Activated T-helper 17 cell treated with anti-CD3 and anti-CD28 coated beads, Interleukin-2, amount 50 U/mL, for 72 hours (primary cell): ENCODE measurements around the gene HIBADH. TPM values are rescaled to one million over a fixed set of nuclear protein-coding genes. Genes with fewer than 3 reads are reported as not detected.
"Not testable (repeated sequence)": the region's sequence is repeated elsewhere in the genome, so short reads cannot be mapped to it uniquely, and the experiment has no call there.

Source experiments
- ATAC-seq: fragments of 150-1000 bp; cut with Tn5 transposase; replicated peaks from 2 replicates; pipeline ENCODE4 v1.10.0; 2021; ENCODE audit warnings: mild to moderate bottlenecking, moderate library complexity
- H3K27ac Mint-ChIP-seq: one replicate; pipeline ENCODE4 v1.8.0; 2022; ENCODE audit warnings: mixed read lengths
- H3K27me3 Mint-ChIP-seq: one replicate; pipeline ENCODE4 v1.8.0; 2022; ENCODE audit warnings: mixed read lengths
- H3K36me3 Mint-ChIP-seq: one replicate; pipeline ENCODE4 v1.8.0; 2022; ENCODE audit warnings: low read depth, mild to moderate bottlenecking, mixed read lengths
- H3K4me1 Mint-ChIP-seq: one replicate; pipeline ENCODE4 v1.8.0; 2022; ENCODE audit warnings: mixed read lengths
- H3K4me3 Mint-ChIP-seq: one replicate; pipeline ENCODE4 v1.8.0; 2022; ENCODE audit warnings: mild to moderate bottlenecking, mixed read lengths
- H3K9me3 Mint-ChIP-seq: one replicate; pipeline ENCODE4 v1.8.0; 2022; ENCODE audit warnings: mixed read lengths
- total RNA-seq, 2 donors: library from RNA; stranded (reverse); gene quantifications; one replicate each; pipeline ENCODE4 v1.2.3, GENCODE V29; 2022

Gene HIBADH
- total RNA-seq, 2 donors from 2014 or later = 12.0 to 12.1 TPM

DNA sequence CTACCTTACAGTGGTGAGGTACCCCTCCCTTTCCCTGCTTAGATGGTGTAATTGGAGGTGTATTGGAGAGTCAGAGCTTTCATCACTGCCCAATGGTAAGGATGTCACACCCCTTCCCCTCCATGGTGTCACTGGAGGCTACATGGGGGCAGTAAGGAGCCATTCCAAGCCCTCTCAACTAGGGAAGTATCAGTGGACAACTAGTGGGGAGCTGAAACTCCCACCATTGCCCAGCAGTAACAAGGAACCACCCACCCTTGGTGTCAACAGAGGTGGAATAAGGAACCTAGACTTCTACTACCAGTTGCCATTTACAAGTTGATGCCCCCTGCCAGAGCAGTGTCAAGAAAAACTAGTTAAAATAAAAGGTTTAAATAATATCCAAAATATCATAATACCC lies 2.8 kb upstream of the HIBADH start:
- Mint-ChIP-seq H3K4me1 (peaks cover 4% of the 10 kb centered on the region), H3K9me3 (no peaks in the 10 kb centered on the region), H3K36me3 (no peaks in the 10 kb centered on the region), H3K27ac (no peak overlapping the region), H3K4me3 (no peak overlapping the region), H3K27me3 (no peaks in the 10 kb centered on the region)
- no peak for ATAC-seq

DNA sequence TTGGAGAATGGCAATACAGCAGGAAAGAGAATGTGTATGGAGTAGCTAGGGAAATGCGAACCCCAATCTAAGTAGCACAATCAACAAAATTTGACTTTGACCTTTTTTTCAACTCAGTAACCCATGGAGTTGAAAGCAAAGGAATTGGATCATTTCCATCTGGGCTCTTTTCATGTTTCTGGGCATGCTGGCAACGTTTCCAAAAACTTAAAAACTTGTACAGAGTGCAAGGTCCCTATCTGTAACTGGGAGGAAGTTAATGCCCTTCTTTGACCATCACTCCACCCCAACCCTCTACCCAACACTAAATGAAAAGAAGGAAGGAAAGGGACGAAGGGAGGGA lies 1.3 kb upstream of the HIBADH start:
- ATAC-seq = no peak
- Mint-ChIP-seq H3K27ac (peak overlapping the region; percentile 87), H3K36me3 (no peaks in the 10 kb centered on the region), H3K9me3 (no peaks in the 10 kb centered on the region), H3K4me3 (peak overlapping the region; percentile 85), H3K4me1 (peaks cover 4% of the 10 kb centered on the region), H3K27me3 (no peaks in the 10 kb centered on the region)

DNA sequence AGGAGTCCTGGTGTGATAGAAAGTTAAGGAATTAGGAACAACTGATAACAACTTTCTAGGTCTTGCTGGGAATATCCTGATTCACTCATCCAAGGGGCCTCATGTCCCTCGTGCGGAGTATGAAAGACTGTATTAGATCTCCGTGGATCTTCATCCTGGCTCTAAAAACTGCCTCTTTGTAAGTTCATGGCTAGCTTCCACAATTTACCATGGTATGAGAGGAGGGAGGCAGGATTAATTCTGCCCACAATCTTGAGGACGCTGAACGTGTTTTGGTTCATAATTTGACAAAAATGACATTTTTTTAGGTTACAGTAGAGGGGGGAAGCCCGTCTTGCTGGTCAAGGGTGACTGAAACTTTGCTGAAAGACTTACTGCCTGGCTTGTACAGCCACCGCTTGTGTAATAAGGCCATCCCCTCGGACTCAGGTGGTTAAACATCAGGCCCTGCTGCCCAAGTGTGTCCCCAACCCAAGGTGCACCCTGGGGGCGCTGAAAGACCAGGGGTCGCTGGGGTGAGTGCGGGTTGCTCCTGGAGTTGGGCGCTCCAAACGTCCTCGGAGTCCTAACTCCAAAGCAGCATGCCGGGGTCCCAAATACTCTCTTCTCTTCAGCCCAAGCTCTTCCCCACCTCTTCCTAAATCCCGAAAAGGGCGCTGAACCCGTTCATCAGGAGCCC lies 733 bp downstream of the HIBADH start:
- ATAC-seq = no peak
- no peaks in the 10 kb centered on the region for H3K36me3 Mint-ChIP-seq
- H3K4me3 Mint-ChIP-seq = peak overlapping the region; percentile 85
- no peaks in the 10 kb centered on the region for H3K9me3 Mint-ChIP-seq
- no peaks in the 10 kb centered on the region for H3K27me3 Mint-ChIP-seq
- H3K4me1 Mint-ChIP-seq = peaks cover 4% of the 10 kb centered on the region
- H3K27ac Mint-ChIP-seq = peak overlapping the region; percentile 87

DNA sequence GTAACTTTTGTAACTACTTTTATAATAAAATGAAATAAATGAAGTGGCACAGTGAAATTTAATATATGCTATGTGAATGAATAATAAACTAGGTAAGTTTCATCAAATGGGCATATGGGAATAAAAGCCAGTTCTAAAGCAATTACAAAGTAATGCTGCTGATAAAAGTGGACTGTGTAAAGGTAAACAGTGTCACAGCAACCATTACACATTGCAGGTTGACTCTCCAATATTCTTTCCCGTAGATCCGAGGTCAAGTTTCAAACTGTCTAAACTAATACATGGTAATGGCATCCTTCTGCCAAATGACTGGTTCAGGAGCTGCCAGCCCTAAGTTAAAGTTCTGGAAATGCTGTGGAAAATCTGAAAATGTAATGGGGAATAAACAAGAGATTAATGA lies 6.0 kb downstream of the HIBADH start:
- Mint-ChIP-seq H3K36me3 (no peaks in the 10 kb centered on the region), H3K27me3 (no peaks in the 10 kb centered on the region), H3K27ac (peak overlapping the region; percentile 2), H3K9me3 (no peaks in the 10 kb centered on the region), H3K4me1 (peaks cover 4% of the 10 kb centered on the region), H3K4me3 (no peak overlapping the region)
- no peak for ATAC-seq

DNA sequence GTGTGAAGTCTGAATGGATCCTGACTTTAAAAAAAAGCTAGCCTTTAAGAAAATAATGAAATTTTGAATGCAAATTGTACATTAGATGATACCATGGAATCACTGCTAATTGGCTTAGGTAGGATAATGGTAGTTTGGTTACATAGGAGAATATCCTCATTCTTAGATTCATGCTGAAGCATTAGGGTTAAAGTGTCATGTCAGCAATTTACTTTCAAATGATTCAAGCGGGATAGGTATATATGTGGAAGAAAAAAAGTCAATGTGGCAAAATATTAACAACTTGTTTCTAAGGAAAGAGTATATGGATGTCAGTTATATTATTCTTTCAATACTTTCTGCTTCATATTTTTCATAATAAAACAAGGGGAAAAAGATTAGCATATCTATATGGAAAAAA lies 7.5 kb downstream of the HIBADH start:
- no peak overlapping the region for H3K4me3 Mint-ChIP-seq
- no peak for ATAC-seq
- H3K9me3 Mint-ChIP-seq = no peaks in the 10 kb centered on the region
- no peaks in the 10 kb centered on the region for H3K4me1 Mint-ChIP-seq
- H3K36me3 Mint-ChIP-seq = no peaks in the 10 kb centered on the region
- H3K27ac Mint-ChIP-seq = no peak overlapping the region
- H3K27me3 Mint-ChIP-seq = no peaks in the 10 kb centered on the region

DNA sequence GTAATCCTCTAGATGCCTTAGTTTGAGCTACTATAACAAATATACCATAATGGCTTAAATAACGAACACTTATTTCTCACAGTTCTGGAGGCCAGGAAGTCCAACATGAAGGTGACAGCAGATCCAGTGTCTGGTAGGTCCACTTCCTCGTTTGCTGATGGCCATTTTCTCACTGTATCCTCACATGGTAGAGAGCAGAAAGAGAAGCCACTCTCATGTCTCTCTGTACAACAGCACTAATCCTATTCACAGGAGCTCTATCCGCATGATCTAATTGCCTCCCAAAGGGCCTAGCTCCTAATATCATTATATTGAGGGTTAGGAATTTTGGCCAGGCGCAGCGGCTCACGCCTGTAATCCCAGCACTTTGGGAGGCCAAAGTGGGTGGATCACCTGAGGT lies 10.2 kb downstream of the HIBADH start:
- Mint-ChIP-seq H3K4me1 (no peaks in the 10 kb centered on the region), H3K27ac (no peak overlapping the region), H3K36me3 (peaks cover 18% of the 10 kb centered on the region), H3K9me3 (no peaks in the 10 kb centered on the region), H3K27me3 (no peaks in the 10 kb centered on the region), H3K4me3 (no peak overlapping the region)
- no peak for ATAC-seq

DNA sequence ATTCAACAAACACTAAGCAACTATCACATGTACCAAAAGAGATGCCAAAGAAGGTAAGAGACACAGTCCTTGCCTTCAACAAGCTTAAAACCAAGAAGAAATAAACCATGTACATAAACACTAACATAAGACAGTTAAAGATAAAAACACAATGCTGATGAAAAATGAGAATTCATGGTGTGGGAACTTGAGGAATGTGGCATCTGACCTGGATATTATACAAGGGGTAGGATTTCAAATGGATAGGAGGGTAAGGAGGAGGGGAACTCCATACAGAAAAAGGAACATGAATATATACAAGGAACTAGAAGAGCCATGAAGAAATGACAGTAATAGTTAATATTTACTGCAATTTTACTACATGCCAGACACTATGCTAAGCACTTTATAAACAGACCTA lies 11.0 kb downstream of the HIBADH start:
- no peak for ATAC-seq

DNA sequence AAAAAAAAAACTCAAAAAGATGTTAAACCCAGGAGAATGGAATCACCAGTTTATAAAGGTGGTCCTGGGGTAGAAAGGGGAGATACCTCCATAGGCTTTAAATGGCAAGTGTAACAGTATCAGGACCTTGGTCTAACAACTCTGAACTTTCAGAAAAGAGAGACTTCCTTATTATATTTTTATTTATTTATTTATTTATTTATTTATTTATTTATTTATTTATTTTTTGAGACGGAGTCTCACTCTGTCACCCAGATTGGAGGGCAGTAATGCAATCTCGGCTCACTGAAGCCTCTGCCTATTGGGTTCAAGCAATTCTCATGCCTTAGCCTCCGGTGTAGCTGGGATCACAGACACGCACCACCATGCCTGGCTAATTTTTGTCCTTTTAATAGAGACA lies 12.4 kb downstream of the HIBADH start:
- H3K36me3 Mint-ChIP-seq = peaks cover 21% of the 10 kb centered on the region
- no peaks in the 10 kb centered on the region for H3K9me3 Mint-ChIP-seq
- H3K27me3 Mint-ChIP-seq = no peaks in the 10 kb centered on the region
- H3K4me1 Mint-ChIP-seq = no peaks in the 10 kb centered on the region
- ATAC-seq = no peak
- no peak overlapping the region for H3K4me3 Mint-ChIP-seq
- H3K27ac Mint-ChIP-seq = no peak overlapping the region

More for the DNA sequence above, 11.0 kb downstream of the HIBADH start:
- H3K4me1 Mint-ChIP-seq = no peaks in the 10 kb centered on the region
- H3K9me3 Mint-ChIP-seq = no peaks in the 10 kb centered on the region
- no peak overlapping the region for H3K27ac Mint-ChIP-seq
- no peak overlapping the region for H3K4me3 Mint-ChIP-seq
- no peaks in the 10 kb centered on the region for H3K27me3 Mint-ChIP-seq
- H3K36me3 Mint-ChIP-seq = peaks cover 21% of the 10 kb centered on the region

DNA sequence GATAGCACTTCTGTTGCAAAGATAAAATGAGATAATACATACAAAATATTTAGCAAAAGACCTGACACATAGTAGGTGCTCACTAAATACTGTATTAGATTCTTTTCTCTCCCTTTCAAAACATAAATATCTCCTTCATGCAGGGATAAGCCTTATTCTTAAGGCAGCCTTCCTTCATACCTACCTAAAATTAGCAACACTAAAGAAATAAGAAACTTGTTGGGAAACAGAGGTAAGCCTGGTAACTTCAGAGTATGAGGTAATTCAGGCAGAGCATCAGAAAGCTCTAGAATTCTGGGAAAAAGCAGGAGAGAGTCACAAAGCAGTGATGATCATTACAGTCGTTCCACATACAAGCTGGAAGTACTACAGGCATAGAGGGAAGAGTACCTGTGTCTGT lies 15.2 kb downstream of the HIBADH start:
- no peaks in the 10 kb centered on the region for H3K4me1 Mint-ChIP-seq
- H3K4me3 Mint-ChIP-seq = no peak overlapping the region
- no peak for ATAC-seq
- no peaks in the 10 kb centered on the region for H3K27me3 Mint-ChIP-seq
- H3K9me3 Mint-ChIP-seq = no peaks in the 10 kb centered on the region
- peaks cover 21% of the 10 kb centered on the region for H3K36me3 Mint-ChIP-seq
- H3K27ac Mint-ChIP-seq = no peak overlapping the region

DNA sequence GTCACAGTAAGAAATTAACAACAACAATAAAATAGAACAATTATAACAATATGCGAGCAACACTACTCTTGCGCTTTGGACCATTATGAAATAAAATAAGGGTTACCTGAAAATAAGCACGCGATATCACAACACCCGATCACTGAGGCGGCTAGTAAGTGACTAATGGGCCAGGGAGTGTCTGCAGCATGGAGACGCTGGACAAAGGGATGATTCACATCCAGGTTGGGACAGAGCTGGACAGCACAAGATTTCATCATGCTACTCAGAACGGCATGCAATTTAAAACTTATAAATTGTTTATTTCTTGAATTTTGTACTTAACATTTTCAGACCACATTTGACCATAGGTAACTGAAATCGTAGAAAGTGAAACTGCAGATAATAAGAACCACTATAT lies 15.6 kb downstream of the HIBADH start:
- no peak overlapping the region for H3K4me3 Mint-ChIP-seq
- H3K4me1 Mint-ChIP-seq = no peaks in the 10 kb centered on the region
- H3K36me3 Mint-ChIP-seq = peaks cover 21% of the 10 kb centered on the region
- ATAC-seq = no peak
- H3K9me3 Mint-ChIP-seq = no peaks in the 10 kb centered on the region
- no peaks in the 10 kb centered on the region for H3K27me3 Mint-ChIP-seq
- H3K27ac Mint-ChIP-seq = no peak overlapping the region

DNA sequence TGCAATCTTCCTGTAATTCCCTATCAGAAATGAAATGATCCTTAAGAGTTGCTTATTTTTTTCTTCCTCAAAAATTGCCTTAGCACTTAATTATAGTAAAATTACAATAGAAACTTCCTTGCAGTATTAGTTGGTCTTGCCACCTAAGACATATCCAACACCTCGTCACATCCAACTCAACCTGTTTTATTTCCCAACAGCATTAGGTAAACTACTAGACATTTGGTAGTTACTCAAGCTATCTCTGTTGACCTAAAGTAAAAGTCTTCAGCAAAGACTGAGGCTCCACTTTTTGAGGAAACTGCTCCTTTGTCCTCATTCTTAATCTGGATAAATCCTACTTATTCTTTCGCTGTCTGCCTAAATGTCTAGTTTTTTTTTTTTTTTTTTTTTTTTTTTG lies 20.4 kb downstream of the HIBADH start:
- H3K9me3 Mint-ChIP-seq = no peaks in the 10 kb centered on the region
- no peak overlapping the region for H3K4me3 Mint-ChIP-seq
- peaks cover 10% of the 10 kb centered on the region for H3K36me3 Mint-ChIP-seq
- no peak overlapping the region for H3K27ac Mint-ChIP-seq
- H3K27me3 Mint-ChIP-seq = no peaks in the 10 kb centered on the region
- no peaks in the 10 kb centered on the region for H3K4me1 Mint-ChIP-seq
- no peak for ATAC-seq

DNA sequence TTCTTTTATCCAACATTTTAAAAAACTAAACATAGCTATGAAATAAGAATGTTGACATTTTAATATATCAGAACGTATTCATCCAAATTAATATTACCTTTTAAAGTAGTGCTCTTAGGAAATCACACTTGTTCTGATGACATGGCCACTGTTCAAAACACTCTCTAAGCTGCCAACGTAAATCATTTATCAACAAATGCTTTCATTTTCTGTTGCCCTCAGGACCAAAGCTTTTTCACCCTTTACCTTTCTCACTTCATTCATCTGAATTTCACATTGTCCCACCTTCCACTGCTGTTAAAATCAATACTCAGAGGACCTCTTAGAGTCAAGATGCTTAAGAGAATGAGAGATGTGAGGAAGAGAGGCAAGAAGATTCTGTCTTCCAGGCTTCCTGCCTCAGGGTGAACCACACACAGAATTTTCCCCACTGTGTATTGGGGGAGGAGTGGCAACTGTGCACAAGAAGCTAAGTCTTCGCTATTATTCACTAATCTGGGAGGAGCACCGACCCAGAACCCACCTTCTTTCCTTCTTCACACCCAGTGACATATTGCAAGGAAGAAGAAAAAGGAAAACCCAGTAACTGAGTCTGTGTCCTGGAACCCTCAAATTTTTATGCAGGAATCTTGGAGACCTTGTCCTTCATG lies 21.0 kb downstream of the HIBADH start:
- no peak for ATAC-seq
- Mint-ChIP-seq H3K9me3 (no peaks in the 10 kb centered on the region), H3K27me3 (no peaks in the 10 kb centered on the region), H3K36me3 (peaks cover 10% of the 10 kb centered on the region), H3K4me3 (no peak overlapping the region), H3K27ac (no peak overlapping the region), H3K4me1 (peaks cover 2% of the 10 kb centered on the region)

DNA sequence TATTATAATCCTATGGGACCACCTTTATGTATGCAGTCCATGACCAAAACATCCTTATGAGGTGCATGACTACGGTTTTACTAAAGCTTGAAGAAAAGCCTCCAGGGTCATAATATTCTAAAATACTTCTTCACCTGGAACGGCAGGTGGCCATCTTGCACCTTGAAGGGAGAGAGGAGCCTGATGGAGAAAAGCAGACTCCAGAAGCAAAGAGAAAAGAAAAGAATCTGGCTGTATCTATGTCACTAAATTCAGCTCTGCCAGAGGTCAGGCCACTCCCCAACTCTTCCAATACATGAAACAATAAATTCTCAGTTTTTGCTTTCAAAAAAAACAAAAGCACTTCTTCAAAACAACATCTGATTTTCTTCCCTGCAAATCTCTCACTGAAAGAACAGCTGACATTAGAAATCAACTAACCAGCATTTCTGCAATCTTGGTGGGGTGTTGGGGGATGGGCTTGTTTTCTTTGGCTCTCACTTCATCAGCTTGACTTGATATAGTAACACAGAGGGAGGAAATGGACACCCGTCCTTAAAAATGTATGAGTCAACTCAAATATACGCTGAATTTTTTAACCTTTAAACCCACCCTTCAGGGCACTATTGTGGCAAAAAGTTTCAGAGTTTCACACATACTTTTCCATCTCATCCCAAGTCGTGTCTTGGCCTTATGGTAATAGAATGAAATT lies 21.7 kb downstream of the HIBADH start:
- no peak overlapping the region for H3K27ac Mint-ChIP-seq

DNA sequence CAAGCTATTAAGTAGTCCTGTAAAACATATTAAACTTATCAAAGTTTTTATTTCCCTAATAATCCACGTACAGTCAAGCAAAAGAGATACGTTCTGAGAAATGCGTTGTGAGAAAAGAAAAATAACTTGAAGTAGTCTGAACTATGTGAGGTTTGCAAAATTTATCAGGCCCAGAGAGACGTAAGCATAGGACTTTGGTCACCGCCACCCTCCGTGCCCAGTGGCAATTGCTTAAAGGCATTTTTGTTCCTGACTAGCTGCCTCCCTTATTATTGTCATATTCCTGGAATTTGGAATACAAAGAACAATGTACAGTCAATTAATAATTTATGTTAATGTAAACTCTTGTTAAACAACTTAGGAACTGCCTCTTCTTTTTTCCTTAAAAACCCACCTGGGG lies 22.8 kb downstream of the HIBADH start:
- Mint-ChIP-seq H3K4me1 (peaks cover 6% of the 10 kb centered on the region), H3K27ac (no peak overlapping the region), H3K27me3 (no peaks in the 10 kb centered on the region), H3K36me3 (peaks cover 10% of the 10 kb centered on the region), H3K9me3 (no peaks in the 10 kb centered on the region), H3K4me3 (no peak overlapping the region)
- ATAC-seq = no peak

More for the DNA sequence above, 21.7 kb downstream of the HIBADH start:
- Mint-ChIP-seq H3K4me1 (peaks cover 6% of the 10 kb centered on the region), H3K4me3 (no peak overlapping the region), H3K36me3 (peaks cover 10% of the 10 kb centered on the region), H3K9me3 (no peaks in the 10 kb centered on the region), H3K27me3 (no peaks in the 10 kb centered on the region)
- ATAC-seq = no peak

DNA sequence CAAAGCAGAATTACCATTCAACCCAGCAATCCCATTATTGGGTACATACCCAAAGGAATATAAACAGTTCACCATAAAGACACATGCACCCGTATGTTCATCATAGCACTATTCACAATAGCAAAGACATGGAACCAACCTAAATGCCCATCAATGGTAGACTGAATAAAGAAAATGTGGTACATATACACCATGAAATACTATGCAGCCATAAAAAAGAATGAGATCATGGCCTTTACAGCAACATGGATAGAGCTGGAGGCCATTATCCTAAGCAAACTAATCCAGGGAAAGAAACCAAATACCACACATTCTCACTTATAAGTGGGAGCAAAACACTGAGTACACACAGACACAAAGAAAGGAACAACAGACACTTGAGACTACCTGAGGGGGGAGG lies 23.6 kb downstream of the HIBADH start:
- not testable (repeated sequence) for H3K4me1 Mint-ChIP-seq, H3K27ac Mint-ChIP-seq, ATAC-seq, H3K9me3 Mint-ChIP-seq, H3K36me3 Mint-ChIP-seq, H3K4me3 Mint-ChIP-seq, H3K27me3 Mint-ChIP-seq
